ENCODE results near the gene ARMC3. TPM values are rescaled to one million over a fixed set of nuclear protein-coding genes. Genes with fewer than 3 reads are reported as not detected.
"Not testable (repeated sequence)": the region's sequence is repeated elsewhere in the genome, so short reads cannot be mapped to it uniquely, and the experiment has no call there.

Gene ARMC3
- total RNA-seq, 1 experiment from 2014 or later: 0.28 TPM

- H3K27me3 Mint-ChIP-seq (ENCODE audit: low read depth): no peaks in the 10 kb centered on the region
- DNase-seq (ENCODE audit: low spot score): no peak
- ChIA-PET CTCF (no interaction called here), POLR2A (no interaction called here)
- no peak overlapping the region for H3K4me3 Mint-ChIP-seq
- no peak for ATAC-seq
- H3K9me3 Mint-ChIP-seq: no peaks in the 10 kb centered on the region
- no peaks in the 10 kb centered on the region for H3K36me3 Mint-ChIP-seq
- no peaks in the 10 kb centered on the region; the same call in 1 of the 2 replicates for H3K4me1 Mint-ChIP-seq
- TF ChIP-seq ZMAT4 (CRISPR knock-in tag; IDR thresholded peaks at IDR 0.05) (no peak), PREB (CRISPR knock-in tag; IDR thresholded peaks at IDR 0.05; ENCODE audit: borderline replicate concordance) (no peak), ZNF219 (CRISPR knock-in tag; IDR thresholded peaks at IDR 0.05; ENCODE audit: borderline replicate concordance) (no peak), TP53 (CRISPR knock-in tag; IDR thresholded peaks at IDR 0.05) (no peak), KAT7 (CRISPR knock-in tag; IDR thresholded peaks at IDR 0.05; ENCODE audit: borderline replicate concordance) (no peak), ZBTB21 (CRISPR knock-in tag; IDR thresholded peaks at IDR 0.05; ENCODE audit: borderline replicate concordance) (no peak), FOXJ3 (CRISPR knock-in tag; IDR thresholded peaks at IDR 0.05; ENCODE audit: borderline replicate concordance) (no peak), CREM (CRISPR knock-in tag; IDR thresholded peaks at IDR 0.05) (no peak), ZNF317 (CRISPR knock-in tag; IDR thresholded peaks at IDR 0.05; ENCODE audit: borderline replicate concordance, low read depth) (no peak), ETV6 (CRISPR knock-in tag; IDR thresholded peaks at IDR 0.05) (no peak), USF2 (CRISPR knock-in tag; IDR thresholded peaks at IDR 0.05) (no peak), OVOL2 (CRISPR knock-in tag; IDR thresholded peaks at IDR 0.05; ENCODE audit: borderline replicate concordance) (no peak), ATF6 (CRISPR knock-in tag; IDR thresholded peaks at IDR 0.05) (no peak), ZNF512 (CRISPR knock-in tag; IDR thresholded peaks at IDR 0.05; ENCODE audit: borderline replicate concordance) (no peak), JUN (CRISPR knock-in tag; IDR thresholded peaks at IDR 0.05) (no peak), ERG (CRISPR knock-in tag; IDR thresholded peaks at IDR 0.05) (no peak), ZNF532 (CRISPR knock-in tag; IDR thresholded peaks at IDR 0.05; ENCODE audit: borderline replicate concordance) (no peak), SOX15 (CRISPR knock-in tag; IDR thresholded peaks at IDR 0.05) (no peak), NFYB (CRISPR knock-in tag; conservative IDR thresholded peaks at IDR 0.05; ENCODE audit: low read depth) (no peak)
- H3K27ac Mint-ChIP-seq: no peak overlapping the region
These were observed 141.4 kb downstream of the ARMC3 start for GRCh38 chr10:23069019-23069815.

GRCh38 chr10:23070092-23070912 lies 142.4 kb downstream of the ARMC3 start:
- H3K4me3 Mint-ChIP-seq; H3K4me1 Mint-ChIP-seq; H3K27me3 Mint-ChIP-seq (ENCODE audit: low read depth); H3K36me3 Mint-ChIP-seq; H3K9me3 Mint-ChIP-seq; ATAC-seq; H3K27ac Mint-ChIP-seq; DNase-seq (ENCODE audit: low spot score); CTCF ChIA-PET: not testable (repeated sequence)
- POLR2A ChIA-PET: interaction anchor here (0.5 kb wide), 1 partner anchor 137 kb away, joined by 5 read pairs; no protein-coding TSS in a partner anchor
